ENCODE data around the gene KRTAP10-8.

DNA sequence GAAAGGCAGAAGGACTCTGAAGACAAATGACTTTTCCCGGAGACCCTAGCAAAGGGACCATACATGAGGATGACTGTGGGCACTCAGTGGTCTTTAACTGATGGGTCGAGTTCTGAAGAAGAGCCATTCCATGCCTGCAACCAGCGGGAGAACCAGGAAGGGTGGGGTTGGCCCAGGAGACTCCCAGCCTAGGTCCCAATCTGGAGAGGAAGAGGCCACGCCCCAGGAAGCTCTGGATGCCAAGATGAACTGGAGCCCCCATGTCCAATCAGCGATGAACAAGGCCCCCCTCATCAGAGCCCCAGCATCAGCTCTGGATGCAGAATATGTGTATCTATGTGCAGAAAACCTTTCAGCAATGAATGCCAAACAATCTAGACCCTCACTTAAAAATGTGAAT, 28.9 kb downstream of the KRTAP10-8 start:
- TF ChIP-seq, protein P1, sequence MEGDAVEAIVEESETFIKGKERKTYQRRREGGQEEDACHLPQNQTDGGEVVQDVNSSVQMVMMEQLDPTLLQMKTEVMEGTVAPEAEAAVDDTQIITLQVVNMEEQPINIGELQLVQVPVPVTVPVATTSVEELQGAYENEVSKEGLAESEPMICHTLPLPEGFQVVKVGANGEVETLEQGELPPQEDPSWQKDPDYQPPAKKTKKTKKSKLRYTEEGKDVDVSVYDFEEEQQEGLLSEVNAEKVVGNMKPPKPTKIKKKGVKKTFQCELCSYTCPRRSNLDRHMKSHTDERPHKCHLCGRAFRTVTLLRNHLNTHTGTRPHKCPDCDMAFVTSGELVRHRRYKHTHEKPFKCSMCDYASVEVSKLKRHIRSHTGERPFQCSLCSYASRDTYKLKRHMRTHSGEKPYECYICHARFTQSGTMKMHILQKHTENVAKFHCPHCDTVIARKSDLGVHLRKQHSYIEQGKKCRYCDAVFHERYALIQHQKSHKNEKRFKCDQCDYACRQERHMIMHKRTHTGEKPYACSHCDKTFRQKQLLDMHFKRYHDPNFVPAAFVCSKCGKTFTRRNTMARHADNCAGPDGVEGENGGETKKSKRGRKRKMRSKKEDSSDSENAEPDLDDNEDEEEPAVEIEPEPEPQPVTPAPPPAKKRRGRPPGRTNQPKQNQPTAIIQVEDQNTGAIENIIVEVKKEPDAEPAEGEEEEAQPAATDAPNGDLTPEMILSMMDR (tag by site-specific recombination; IDR thresholded peaks at IDR 0.05) = no peak
- TF ChIP-seq, protein P2, sequence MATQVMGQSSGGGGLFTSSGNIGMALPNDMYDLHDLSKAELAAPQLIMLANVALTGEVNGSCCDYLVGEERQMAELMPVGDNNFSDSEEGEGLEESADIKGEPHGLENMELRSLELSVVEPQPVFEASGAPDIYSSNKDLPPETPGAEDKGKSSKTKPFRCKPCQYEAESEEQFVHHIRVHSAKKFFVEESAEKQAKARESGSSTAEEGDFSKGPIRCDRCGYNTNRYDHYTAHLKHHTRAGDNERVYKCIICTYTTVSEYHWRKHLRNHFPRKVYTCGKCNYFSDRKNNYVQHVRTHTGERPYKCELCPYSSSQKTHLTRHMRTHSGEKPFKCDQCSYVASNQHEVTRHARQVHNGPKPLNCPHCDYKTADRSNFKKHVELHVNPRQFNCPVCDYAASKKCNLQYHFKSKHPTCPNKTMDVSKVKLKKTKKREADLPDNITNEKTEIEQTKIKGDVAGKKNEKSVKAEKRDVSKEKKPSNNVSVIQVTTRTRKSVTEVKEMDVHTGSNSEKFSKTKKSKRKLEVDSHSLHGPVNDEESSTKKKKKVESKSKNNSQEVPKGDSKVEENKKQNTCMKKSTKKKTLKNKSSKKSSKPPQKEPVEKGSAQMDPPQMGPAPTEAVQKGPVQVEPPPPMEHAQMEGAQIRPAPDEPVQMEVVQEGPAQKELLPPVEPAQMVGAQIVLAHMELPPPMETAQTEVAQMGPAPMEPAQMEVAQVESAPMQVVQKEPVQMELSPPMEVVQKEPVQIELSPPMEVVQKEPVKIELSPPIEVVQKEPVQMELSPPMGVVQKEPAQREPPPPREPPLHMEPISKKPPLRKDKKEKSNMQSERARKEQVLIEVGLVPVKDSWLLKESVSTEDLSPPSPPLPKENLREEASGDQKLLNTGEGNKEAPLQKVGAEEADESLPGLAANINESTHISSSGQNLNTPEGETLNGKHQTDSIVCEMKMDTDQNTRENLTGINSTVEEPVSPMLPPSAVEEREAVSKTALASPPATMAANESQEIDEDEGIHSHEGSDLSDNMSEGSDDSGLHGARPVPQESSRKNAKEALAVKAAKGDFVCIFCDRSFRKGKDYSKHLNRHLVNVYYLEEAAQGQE (tag by site-specific recombination; IDR thresholded peaks at IDR 0.05) = no peak
- no peak for TF ChIP-seq HOXA7 (CRISPR knock-in tag; IDR thresholded peaks at IDR 0.05; ENCODE audit: borderline replicate concordance)
- TF ChIP-seq ZNF610 (tag by site-specific recombination; IDR thresholded peaks at IDR 0.05; ENCODE audit: borderline replicate concordance) = no peak
- no peak for TF ChIP-seq BCL11A (tag by site-specific recombination; IDR thresholded peaks at IDR 0.05; ENCODE audit: low read depth)
- TF ChIP-seq ZNF140 (tag by site-specific recombination; IDR thresholded peaks at IDR 0.05) = no peak

Measured in HEK293 (cell line).